Right ventricle myocardium inferior (tissue), 1 donor: ENCODE data around the gene CHSY1. TPM values are rescaled to one million over a fixed set of nuclear protein-coding genes. Genes with fewer than 3 reads are reported as not detected.

Experiments used
- ATAC-seq: fragments of 200-7000 bp; cut with Tn5 transposase; one replicate; pipeline ENCODE4 v1.9.1; 2020; ENCODE audit warnings: mild to moderate bottlenecking, moderate library complexity
- DNase-seq: peaks from one replicate; pipeline ENCODE4 v3.0.0; 2021; ENCODE audit errors: missing footprints
- intact Hi-C: fragments of 100-400 bp; cut with DNase I; formaldehyde crosslinking; loops from one replicate; pipeline ENCODE4 v1.11.0; 2022
- total RNA-seq: library from RNA; stranded (reverse); fragmentation: NEBNext Ultra II Directional; extraction: Animal tissue kit (Norgen Biotek cat#: 25700); gene quantifications from one replicate; pipeline ENCODE4 v1.2.1, GENCODE V29; 2021
- donor health status: DM: no; HTN: yes; CAD: no; lungs with severe emphysema.

The CHSY1 gene
- total RNA-seq, 1 donor from 2014 or later = 13.3 TPM

- DNase-seq = no peak
- ATAC-seq = no peak
- intact Hi-C loops = no loop called here
Measured at GRCh38 chr15:101183931-101184305, 67.9 kb downstream of the CHSY1 start.

- ATAC-seq = peak; percentile 31
- no peak for DNase-seq
- intact Hi-C loops = no loop called here
Measured at GRCh38 chr15:101183226-101183930, 68.5 kb downstream of the CHSY1 start.

- ATAC-seq (no peak), DNase-seq (no peak)
- intact Hi-C loops = no loop called here
Measured at GRCh38 chr15:101182215-101182614, 69.6 kb downstream of the CHSY1 start.

- DNase-seq (no peak), ATAC-seq (no peak)
- intact Hi-C loops = no loop called here
Measured at GRCh38 chr15:101181349-101181748, 70.5 kb downstream of the CHSY1 start.

GRCh38 chr15:101180620-101181307, 71.1 kb downstream of the CHSY1 start:
- intact Hi-C loops = no loop called here
- ATAC-seq = no peak
- DNase-seq = no peak

- ATAC-seq = no peak
- intact Hi-C loops = no loop called here
- no peak for DNase-seq
Measured at GRCh38 chr15:101179341-101180153, 72.3 kb downstream of the CHSY1 start.

GRCh38 chr15:101178931-101179330, 72.9 kb downstream of the CHSY1 start:
- intact Hi-C loops = no loop called here
- ATAC-seq = no peak
- no peak for DNase-seq

GRCh38 chr15:101178479-101178878, 73.4 kb downstream of the CHSY1 start:
- DNase-seq (no peak), ATAC-seq (no peak)
- intact Hi-C loops = no loop called here

- ATAC-seq (no peak), DNase-seq (no peak)
- intact Hi-C loops = no loop called here
Measured at GRCh38 chr15:101177866-101178265, 74.0 kb downstream of the CHSY1 start.

- ATAC-seq = peak; percentile 43
- no peak for DNase-seq
- intact Hi-C loops = no loop called here
Measured at GRCh38 chr15:101176625-101177024, 75.2 kb downstream of the CHSY1 start.

GRCh38 chr15:101175401-101175800, 76.4 kb downstream of the CHSY1 start:
- peak; percentile 29 for ATAC-seq
- intact Hi-C loops = no loop called here

GRCh38 chr15:101174152-101174920, 77.5 kb downstream of the CHSY1 start:
- no peak for ATAC-seq

More at GRCh38 chr15:101175401-101175800, 76.4 kb downstream of the CHSY1 start:
- DNase-seq = no peak

GRCh38 chr15:101173233-101174119, 78.4 kb downstream of the CHSY1 start:
- no peak for DNase-seq
- intact Hi-C loops = no loop called here
- no peak for ATAC-seq

More at GRCh38 chr15:101174152-101174920, 77.5 kb downstream of the CHSY1 start:
- no peak for DNase-seq
- intact Hi-C loops = no loop called here

GRCh38 chr15:101172501-101173071, 79.3 kb downstream of the CHSY1 start:
- no peak for ATAC-seq
- intact Hi-C loops = no loop called here
- no peak for DNase-seq

GRCh38 chr15:101171954-101172353, 79.9 kb downstream of the CHSY1 start:
- intact Hi-C loops = no loop called here
- ATAC-seq (no peak), DNase-seq (no peak)

- ATAC-seq (no peak), DNase-seq (no peak)
- intact Hi-C loops = no loop called here
Measured at GRCh38 chr15:101170568-101171350, 81.1 kb downstream of the CHSY1 start.
